GM13977 (cell line): ENCODE results near the gene ESYT1.

Experiments used
- DNase-seq: peaks from one replicate; pipeline ENCODE4 v3.0.0; 2012; ENCODE audit warnings: low spot score
- in situ Hi-C: fragments of 300-500 bp; cut with MboI; formaldehyde crosslinking; loops from one replicate; pipeline ENCODE4 v1.12.0; 2022; ENCODE audit warnings: low sequenced_read_pairs, low pct_unique_long_range_greater_than_20kb, mixed read lengths, inconsistent platforms; ENCODE audit not compliant: unreplicated experiment
- TF ChIP-seq, protein P1 (sequence below): IDR thresholded peaks from 2 replicates; pipeline ENCODE4 v1.5.1; 2012; ENCODE audit warnings: mild to moderate bottlenecking, control low read depth; ENCODE audit not compliant: insufficient read depth; ENCODE audit errors: extremely low read depth, missing control alignments

The ESYT1 gene

GRCh38 chr12:56134897-56135296 lies 6.8 kb downstream of the ESYT1 start:
- in situ Hi-C loops, result no loop called here
- TF ChIP-seq, protein P1, sequence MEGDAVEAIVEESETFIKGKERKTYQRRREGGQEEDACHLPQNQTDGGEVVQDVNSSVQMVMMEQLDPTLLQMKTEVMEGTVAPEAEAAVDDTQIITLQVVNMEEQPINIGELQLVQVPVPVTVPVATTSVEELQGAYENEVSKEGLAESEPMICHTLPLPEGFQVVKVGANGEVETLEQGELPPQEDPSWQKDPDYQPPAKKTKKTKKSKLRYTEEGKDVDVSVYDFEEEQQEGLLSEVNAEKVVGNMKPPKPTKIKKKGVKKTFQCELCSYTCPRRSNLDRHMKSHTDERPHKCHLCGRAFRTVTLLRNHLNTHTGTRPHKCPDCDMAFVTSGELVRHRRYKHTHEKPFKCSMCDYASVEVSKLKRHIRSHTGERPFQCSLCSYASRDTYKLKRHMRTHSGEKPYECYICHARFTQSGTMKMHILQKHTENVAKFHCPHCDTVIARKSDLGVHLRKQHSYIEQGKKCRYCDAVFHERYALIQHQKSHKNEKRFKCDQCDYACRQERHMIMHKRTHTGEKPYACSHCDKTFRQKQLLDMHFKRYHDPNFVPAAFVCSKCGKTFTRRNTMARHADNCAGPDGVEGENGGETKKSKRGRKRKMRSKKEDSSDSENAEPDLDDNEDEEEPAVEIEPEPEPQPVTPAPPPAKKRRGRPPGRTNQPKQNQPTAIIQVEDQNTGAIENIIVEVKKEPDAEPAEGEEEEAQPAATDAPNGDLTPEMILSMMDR, result no peak
- DNase-seq, result no peak

DNA sequence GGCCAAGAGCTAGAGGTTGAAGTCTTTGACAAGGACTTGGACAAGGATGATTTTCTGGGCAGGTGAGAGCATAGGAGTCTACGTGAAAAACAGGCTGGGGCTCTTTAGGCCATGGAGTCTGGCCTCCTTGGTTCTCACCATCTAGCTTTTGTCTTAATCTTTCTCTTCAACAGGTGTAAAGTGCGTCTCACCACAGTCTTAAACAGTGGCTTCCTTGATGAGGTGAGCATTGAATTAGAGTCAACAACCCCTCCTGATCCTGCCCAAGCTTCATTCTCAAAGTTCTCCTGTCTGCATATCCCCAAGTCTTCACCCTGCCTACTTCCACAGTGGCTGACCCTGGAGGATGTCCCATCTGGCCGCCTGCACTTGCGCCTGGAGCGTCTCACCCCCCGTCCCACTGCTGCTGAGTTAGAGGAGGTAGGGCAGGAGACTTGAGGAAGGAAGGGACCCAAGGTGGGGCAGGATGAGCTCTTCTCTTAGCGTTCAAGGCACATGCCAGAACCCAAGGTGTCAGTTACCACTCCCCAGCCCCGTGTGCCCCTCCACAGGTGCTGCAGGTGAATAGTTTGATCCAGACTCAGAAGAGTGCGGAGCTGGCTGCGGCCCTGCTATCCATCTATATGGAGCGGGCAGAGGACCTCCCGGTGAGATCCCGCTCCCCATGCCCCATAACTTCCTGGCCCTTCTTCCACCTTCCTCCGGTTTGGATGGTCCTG lies 9.9 kb downstream of the ESYT1 start:
- TF ChIP-seq, protein P1, result no peak
- in situ Hi-C loops, result no loop called here

GRCh38 chr12:56141946-56142784 lies 14.1 kb downstream of the ESYT1 start:
- DNase-seq, result no peak
- TF ChIP-seq, protein P1, result no peak
- in situ Hi-C loops, result no loop called here

More for the DNA sequence above, 9.9 kb downstream of the ESYT1 start:
- no peak for DNase-seq

- TF ChIP-seq, protein P1, result no peak
- DNase-seq, result no peak
- in situ Hi-C loops, result no loop called here
Measured at GRCh38 chr12:56143217-56143616, 15.2 kb downstream of the ESYT1 start.

DNA sequence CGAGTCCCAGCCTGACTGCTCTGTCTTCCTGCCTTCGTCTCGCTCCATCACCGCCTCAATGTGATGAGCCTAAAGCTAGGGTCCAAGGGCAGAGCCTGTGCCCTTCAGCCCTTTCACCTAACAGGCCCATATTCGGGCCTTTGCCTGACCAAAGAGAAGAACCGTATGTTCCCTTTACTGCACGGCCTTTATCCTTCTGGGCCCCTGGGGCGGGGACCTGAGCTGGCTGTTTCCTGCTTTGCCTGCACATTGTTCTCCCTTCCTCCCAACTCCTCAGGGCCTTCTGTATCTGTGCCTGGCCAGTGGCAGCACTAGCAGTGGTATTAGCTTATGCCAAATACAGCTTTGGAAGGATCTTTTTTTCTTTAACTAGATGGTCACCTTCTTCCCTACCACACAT lies 15.8 kb downstream of the ESYT1 start:
- in situ Hi-C loops, result no loop called here
- TF ChIP-seq, protein P1, result no peak
- DNase-seq, result no peak

DNA sequence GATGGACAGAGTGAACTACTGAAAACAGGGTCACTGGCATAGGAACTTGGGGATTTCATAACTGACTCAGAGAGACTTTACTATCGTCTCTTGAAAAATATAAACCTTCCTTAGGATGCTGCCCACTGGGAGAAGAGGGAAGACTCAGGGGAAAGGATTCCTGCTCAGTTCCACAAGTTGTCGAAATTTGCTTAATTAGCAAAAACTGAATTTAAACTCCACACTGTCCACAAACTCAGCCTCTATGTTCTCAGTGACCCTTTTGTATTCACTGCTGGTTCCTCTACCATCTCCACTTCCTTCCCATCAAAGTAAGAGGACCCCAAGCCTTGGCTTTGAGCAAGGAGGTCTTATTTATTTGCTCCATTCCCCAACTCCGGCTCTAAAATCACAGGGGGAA lies 17.1 kb downstream of the ESYT1 start:
- in situ Hi-C loops, result no loop called here
- DNase-seq, result no peak
- TF ChIP-seq, protein P1, result no peak
